Stimulated activated CD8-positive, alpha-beta memory T cell treated with anti-CD3 and anti-CD28 coated beads, Interleukin-7, amount 100 ng/mL, for 4 hours (primary cell): ENCODE results near the gene SPATA24.
"Not testable (repeated sequence)": the region's sequence is repeated elsewhere in the genome, so short reads cannot be mapped to it uniquely, and the experiment has no call there.

Source experiments
- DNase-seq, 2 donors: peaks; one replicate each; pipeline ENCODE4 v3.0.0-alpha.2; 2020; ENCODE audit warnings: low read depth in 2 of 2

Gene SPATA24

DNA sequence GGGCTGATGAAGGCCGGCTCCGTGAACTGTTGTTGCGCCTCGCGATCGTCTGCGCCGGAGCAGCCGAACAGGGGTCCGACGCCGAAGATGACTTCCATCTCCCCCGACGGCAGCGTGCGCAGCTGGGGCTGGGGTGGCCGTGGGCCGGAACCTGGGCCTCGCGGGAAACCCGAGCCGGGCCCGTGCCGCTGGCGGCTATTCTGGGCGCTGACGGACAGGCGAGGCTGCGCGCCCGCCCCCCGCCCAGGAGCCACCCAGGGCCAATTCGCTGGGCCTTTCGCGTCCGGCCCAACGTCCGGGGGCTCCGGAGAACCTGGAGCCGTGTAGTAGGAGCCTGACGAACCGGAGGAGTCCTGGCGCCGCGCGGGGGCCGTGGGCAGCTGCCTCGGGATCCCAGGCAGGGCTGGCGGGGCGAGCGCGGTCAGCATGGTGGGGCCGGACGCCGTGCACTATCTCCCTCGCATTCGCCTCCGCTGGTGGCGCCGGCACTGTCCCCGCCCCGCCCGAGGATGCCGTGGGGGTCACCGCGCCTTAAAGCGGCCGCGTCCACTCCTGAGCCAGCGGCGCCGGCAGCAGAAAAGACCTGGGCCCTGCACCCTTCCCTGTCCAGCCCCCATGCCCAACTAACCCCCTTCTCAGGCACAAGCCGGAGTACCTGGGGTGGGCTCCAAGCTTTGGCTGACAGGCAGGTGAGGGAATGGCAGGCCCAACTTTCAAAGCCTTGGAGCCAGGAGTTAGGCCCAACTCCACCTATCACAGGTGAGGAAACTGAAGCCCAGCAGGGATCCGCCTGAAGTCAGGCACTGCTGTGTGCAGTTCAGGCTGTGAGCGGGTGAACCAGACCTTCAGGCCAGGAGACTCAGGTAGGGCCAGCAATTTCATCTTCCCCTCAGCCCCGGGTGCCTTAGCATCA, 9.0 kb downstream of the SPATA24 start, which contains the start of gene PROB1:
PROB1 (minus strand) TSS at position 451 of the 913 bp plus-strand sequence; CDS start at position 428, 23 bp downstream.
- no peak for DNase-seq

GRCh38 chr5:139394123-139394653, 9.7 kb downstream of the SPATA24 start:
- peak in 1 of 2 donors; percentile 52 for DNase-seq

- DNase-seq = no peak
These were observed 10.3 kb downstream of the SPATA24 start for GRCh38 chr5:139393497-139394122.

DNA sequence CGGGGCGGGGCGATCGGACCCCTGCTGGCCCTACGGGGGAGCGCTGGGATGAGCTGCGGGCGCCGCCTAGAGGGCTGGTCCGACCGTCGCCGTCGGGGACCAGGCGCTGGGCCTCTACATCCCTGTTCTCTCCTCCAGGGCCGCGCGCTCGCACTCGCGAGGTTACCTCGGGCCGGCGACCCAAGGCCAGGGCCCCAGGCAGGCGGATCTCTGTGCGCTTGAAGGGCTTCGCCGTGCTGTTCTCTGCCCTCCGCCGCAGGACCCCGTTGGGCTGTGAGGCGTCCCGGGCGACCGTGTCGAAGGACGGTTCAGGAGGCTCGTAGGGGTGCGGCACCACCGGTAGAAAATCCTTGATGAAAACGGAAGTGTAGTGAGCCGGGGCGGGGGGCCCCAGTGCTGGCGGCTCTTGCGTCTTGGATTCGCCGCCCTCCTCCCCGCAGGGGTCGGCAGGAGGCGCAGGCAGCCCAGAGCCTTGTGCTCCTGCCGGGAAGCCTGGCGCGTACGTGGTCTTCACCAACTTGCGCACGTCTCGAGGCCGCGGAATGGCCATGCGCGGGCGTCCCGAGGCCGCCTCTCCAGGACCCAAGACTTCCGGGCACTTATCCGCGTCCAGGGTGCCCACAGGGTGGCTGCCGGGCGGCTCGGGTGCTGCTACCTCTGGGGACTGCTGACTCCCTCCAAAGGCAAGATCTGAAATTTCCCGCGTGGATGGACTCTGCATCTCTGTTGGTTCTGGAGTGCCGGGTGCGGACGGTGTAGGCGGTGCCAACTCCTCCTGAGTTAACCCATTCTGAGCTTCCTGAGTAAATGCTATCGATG, 11.0 kb downstream of the SPATA24 start:
- DNase-seq = peak; percentile 48 to 70

DNA sequence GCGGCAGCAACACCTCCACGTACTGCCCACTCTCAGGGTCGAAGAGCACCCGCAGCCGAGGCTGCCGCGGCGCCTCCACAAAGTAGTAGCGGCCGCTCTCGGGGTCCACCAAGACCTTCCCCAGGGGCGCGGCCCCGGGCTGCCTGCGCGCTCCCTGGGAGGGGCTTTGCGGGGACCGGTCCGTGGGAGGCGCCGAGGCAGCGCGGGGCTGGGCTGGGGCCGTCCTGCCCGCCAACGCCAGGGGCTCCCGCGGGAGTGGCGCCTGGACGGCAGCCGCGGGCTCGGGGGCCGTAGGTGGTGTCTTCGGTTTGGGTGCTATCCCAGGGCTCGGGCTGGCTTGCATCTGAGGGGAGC, 11.6 kb downstream of the SPATA24 start:
- DNase-seq = no peak

GRCh38 chr5:139391570-139392323, 12.1 kb downstream of the SPATA24 start:
- DNase-seq = no peak

- DNase-seq = no peak
These were observed 13.0 kb downstream of the SPATA24 start for GRCh38 chr5:139390639-139391569.

DNA sequence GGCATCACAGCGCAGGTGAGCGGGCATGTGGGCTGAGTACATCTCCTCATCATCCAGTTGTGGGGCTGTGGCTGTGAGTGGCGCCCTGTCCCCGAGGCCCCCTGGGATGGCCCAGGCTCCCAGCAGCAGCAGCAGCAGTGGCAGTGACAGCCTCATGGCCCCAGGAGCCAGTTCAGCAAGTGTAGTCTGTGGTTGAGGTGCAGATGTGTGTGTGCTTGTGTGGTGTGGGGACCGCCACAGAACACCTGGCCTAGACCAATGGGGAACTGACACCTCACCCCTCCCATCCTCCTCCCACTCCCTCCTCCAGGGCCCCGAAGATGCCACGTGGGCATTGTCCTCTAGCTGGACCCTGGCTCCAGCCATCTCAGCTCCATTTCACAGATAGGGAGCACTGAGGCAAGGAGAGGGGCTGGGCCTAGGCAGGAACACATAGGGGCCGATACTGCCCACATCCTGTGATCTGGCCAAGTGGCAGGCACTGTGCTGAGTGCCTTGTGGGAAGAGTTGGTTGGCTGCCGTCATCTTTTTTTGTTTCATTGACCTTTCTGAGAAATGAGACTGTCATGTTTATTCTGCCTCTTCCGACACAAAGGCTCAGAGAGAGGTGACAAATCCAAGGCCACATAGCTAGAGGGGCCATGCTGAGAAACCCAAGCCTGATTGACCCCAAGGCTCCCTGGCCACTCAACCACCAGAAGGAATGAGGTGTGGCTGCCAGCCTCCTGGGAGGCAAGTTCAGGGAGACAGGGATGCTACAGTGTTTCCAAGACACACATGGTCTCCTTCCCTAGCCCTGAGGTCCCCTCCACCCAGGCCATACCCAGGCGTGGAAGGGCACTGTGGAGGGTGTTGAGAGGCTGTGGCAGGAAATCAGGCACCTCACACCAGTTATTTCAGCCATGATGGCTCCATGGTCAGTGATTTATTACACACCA, 13.9 kb downstream of the SPATA24 start, which contains the start of gene MZB1:
MZB1 (minus strand) TSS at position 213 of the 938 bp plus-strand sequence; CDS start at position 156, 57 bp downstream.
- DNase-seq = peak; percentile 50 to 66

- no peak for DNase-seq
These were observed 15.6 kb downstream of the SPATA24 start for GRCh38 chr5:139388198-139388821.

GRCh38 chr5:139387611-139388197, 16.2 kb downstream of the SPATA24 start:
- DNase-seq = no peak

DNA sequence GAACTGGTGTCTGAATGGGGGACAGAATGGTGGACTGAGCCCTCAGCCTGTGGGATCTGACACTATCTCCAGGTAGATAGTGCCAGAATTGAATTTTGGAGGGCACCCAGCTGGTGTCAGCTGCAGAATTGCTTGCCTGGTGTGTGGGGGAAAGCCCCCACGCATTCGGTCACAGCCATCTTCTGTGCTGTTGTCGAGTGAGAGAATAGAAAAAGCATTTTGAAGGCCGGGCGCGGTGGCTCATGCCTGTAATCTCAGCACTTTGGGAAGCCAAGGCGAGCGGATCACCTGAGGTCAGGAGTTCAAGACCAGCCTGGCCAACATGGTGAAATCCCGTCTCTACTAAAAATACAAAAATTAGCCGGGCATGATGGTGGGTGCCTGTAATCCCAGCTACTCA, 16.9 kb downstream of the SPATA24 start:
- not testable (repeated sequence) for DNase-seq

DNA sequence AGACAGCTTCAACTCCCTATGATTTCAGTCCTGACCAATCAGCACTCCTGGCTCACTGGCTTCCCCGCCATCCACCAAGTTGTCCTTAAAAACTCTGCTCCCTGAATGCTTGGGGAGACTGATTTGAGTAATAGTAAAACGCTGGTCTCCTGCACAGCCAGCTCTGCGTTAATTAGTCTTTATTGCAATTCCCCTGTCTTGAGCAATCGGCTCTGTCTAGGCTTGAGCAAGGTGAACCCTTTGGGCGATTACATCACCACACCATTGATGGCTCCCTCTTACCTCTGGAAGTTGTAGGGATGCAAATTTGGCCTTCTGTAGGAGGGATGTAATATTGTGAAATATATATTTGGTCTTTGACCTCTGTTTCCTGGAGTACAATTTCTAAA, 17.8 kb downstream of the SPATA24 start:
- no peak for DNase-seq

GRCh38 chr5:139385061-139386049, 18.5 kb downstream of the SPATA24 start:
- no peak for DNase-seq

GRCh38 chr5:139384591-139385051, 19.3 kb downstream of the SPATA24 start:
- no peak for DNase-seq

GRCh38 chr5:139383993-139384590, 19.8 kb downstream of the SPATA24 start:
- no peak for DNase-seq
